Esophagus mucosa (tissue), 1 donor: ENCODE results near the gene SEC23A. TPM values are rescaled to one million over a fixed set of nuclear protein-coding genes. Genes with fewer than 3 reads are reported as not detected.
"Not testable (repeated sequence)": the region's sequence is repeated elsewhere in the genome, so short reads cannot be mapped to it uniquely, and the experiment has no call there.

Experiments
- ATAC-seq: fragments of 200-7000 bp; cut with Tn5 transposase; one replicate; pipeline ENCODE4 v1.9.1; 2020
- total RNA-seq: library from RNA; stranded (reverse); gene quantifications from one replicate; pipeline ENCODE4 v1.2.4, GENCODE V29; 2023
- donor health status: DM: yes; HTN: yes; CAD: no.

The SEC23A gene
- total RNA-seq, 1 donor from 2014 or later, result 23.3 TPM

GRCh38 chr14:39029789-39030188 is 73.2 kb downstream of the SEC23A start:
- ATAC-seq, result no peak

- no peak for ATAC-seq
Observed at GRCh38 chr14:39028620-39029019, 74.4 kb downstream of the SEC23A start.

DNA sequence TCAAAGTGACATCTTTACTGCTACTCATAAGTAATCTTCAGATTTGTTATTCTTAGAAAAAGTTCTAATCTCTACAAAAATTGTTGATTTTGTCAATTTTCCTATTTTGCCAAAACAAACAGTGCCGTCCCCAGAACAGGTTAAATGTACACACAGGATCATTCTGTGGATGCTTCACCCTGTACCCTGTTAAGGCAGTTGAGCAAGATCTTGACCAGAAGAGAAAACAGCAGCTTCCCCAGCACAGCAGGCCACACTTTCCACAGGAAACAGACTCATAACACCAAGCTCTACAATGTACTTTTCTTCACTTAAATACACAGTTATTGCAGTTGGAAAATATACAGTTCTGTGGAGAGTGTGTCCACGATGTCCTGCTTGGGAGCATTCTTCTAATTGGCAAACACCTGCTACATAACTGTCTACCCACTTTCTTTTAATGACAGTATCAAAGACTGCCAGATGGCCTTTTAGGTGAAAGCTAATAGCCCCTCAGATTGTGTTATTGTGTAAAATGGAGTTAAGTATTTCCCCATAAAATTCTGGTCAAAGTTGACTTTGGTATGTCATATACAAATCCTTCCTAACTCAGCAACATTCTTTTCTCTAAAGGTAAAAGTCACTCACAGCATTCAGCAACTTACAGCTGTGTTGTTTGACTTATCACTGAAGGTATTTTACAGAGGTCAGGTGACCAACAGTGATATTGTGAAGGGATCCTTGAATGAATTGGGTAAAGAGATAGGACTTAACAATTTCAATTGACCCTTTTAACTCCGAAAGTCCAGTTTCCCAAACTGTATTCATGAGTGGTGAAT is 77.0 kb downstream of the SEC23A start:
- no peak for ATAC-seq

DNA sequence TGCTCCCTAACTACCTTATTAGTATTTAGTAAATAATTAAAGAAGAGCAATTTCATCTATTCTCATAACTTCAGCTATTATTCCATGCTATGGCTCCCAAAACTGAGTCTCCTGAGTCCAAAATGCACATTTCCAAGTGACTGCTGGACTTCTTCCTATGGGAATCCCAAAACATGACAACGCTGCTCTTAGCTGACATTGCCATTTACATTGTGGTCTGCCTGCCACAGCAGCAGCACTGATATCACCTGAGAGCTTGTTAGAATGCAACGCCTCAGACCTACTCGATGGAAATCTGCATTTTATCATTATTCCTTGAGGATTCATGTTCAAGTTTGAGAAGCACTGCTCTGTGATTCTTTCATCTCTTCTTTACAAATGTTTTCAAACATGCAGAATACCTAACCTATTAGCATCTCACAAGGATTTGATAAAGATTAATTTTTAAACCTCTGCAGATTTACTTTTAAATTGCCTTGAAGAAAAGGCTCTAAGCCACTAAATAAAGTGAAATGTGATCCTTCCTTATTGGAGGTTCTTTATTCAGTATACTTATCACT is 77.7 kb downstream of the SEC23A start:
- no peak for ATAC-seq

- ATAC-seq, result no peak
Observed at GRCh38 chr14:39023939-39024871, 78.8 kb downstream of the SEC23A start.

DNA sequence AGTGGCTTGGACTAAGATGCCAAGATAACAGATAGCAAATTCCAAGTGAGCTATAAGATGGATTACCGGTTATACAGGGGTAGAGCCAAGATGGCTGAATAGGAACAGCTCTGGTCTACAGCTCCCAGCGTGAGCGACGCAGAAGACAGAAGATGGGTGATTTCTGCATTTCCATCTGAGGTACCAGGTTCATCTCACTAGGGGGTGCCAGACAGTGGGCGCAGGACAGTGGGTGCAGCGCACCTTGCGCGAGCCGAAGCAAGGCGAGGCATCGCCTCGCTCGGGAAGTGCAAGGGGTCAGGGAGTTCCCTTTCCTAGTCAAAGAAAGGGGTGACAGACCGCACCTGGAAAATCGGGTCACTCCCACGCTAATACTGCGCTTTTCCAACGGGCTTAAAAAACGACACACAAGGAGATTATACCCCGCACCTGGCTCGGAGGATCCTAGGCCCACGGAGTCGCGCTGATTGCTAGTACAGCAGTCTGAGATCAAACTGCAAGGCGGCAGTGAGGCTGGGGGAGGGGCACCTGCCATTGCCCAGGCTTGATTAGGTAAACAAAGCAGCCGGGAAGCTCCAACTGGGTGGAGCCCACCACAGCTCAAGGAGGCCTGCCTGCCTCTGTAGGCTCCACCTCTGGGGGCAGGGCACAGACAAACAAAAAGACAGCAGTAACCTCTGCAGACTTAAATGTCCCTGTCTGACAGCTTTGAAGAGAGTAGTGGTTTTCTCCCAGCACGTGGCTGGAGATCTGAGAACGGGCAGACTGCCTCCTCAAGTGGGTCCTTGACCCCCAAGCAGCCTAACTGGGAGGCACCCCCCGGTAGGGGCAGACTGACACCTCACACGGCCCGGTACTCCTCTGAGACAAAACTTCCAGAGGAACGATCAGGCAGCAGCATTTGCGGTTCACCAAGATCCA is 85.7 kb downstream of the SEC23A start:
- ATAC-seq, result not testable (repeated sequence)

DNA sequence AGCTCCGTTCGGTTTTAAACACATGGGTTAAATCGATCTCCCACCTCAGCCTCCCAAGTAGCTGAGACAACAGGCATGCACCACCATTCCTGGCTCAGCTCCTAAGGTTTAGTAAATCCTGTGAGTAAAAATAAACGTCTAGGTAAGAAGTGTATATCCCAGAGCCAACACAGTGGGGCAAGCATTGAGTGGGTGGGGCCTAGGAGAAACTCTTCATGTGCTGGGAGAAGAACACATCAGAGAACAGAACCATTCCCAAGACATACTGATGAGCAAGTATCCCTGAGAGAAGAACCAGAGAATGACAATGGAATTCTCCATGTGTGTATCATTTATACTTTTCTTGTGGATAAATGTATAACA is 86.3 kb downstream of the SEC23A start:
- no peak for ATAC-seq

DNA sequence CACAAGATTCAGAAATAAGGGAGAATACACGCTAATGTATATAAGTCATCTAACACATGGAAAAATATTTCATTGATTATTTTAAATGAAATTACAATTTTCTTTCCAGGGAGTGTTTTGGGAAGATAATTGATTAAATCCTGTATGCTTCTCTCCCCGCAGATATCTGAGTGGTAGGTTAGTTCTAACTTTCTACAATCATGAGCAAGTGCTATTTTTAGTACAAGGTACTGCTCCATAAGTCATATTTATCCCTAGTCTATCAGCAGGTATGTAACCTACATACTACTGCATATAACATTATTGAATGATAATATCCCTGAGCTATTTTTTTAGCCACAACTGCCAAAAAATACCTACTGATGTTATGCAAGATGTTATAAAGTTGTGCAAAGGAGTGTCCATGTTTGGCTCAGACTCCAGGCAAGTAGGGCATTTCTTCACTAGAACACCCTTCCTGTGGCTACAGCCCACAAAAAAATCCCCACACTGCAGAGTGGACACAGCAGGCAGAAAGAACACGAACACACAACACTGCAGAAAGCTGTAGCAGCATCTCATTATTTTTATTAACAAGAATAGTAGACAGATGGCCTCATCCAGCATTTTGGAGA is 87.0 kb downstream of the SEC23A start:
- no peak for ATAC-seq

- no peak for ATAC-seq
Observed at GRCh38 chr14:39015360-39015961, 87.6 kb downstream of the SEC23A start.

GRCh38 chr14:39014460-39014859 is 88.6 kb downstream of the SEC23A start:
- no peak for ATAC-seq

DNA sequence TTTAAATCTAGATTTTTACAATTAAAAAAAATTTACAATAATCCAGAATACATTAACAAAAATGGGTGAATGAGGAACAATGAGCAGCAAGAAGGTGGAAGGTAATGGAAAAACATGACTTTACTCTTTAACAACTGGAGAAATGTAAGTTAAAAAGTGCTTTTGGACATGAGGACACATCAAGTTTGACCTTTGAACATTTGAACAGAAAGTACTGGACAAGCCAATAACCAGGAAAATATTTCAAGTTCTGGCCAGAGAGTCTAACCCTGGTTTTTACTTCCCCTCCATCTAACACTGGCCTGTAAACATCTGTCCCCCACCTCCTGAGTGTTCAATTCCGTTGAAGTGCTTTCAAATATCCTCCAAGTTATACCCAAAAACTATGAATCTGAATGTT is 94.1 kb downstream of the SEC23A start:
- not testable (repeated sequence) for ATAC-seq

DNA sequence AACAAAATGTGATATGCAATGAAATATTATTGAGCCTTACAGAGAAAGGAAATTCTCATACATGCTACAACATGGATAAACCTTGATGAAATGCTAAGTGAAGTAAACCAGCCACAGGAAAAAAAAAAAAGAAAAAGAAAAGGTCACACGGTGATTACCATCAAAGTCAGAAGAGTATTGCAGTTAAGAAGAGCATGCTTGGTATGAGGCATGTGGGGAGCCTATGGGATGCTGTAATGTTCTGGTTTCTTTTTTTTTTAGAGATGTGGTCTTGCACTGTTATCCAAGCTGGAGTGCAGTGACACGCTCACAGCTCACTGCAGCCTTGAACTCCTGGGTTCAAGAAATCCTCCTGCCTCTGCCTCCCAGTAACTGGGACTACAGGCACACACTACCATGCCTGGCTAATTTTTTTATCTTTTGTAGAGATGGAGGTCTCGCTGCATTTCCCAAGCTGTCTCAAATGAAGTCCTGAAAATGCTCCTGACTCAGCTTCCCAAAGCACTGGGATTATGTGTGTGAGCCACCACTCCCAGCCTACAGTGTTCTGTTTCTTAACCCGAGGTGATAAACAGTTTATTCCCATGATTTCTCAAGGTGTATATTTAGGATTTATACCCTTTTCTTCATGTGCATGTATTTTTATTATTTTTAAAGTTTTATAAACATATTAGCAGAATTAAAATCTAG is 96.2 kb downstream of the SEC23A start:
- no peak for ATAC-seq

GRCh38 chr14:39005044-39005880 is 97.8 kb downstream of the SEC23A start:
- ATAC-seq, result no peak

DNA sequence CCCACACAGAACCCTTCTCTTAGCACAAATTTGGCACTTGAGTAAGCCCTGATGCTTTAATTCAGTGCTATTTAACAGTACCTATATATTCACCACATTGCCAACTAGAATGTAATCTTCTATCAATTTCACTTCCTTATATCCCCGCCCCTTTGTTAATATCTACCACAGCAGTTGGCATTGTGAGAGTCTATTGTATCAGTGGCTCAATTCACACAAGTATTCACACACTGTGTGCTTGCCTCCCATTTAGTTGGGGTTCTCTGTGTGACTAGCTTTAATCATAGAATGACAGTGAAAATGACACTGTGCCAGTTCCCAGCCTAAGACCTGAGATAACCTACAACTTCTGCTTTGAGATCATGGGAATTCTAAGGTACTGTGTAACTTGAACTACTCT is 103.1 kb downstream of the SEC23A start:
- no peak for ATAC-seq

DNA sequence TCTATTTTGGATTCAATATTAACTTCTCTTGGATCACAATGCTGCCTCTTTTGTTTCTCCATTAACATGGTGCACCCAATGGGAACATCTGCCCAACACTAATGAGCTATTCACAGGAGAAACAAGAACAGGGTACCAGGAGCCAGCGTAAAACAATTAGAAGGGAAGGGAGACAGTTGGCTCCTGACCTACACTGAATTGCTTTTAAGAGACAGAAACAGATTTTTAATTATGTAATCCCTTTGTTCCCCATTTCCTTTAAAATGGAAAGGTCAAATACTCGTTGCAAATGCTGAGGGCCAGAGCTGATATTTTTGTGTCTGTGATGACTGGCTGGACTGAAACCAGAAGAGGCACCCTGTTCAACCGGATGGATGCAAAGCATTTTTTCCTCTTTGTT is 108.3 kb downstream of the SEC23A start:
- no peak for ATAC-seq

- no peak for ATAC-seq
Observed at GRCh38 chr14:38993981-38994380, 109.1 kb downstream of the SEC23A start.

DNA sequence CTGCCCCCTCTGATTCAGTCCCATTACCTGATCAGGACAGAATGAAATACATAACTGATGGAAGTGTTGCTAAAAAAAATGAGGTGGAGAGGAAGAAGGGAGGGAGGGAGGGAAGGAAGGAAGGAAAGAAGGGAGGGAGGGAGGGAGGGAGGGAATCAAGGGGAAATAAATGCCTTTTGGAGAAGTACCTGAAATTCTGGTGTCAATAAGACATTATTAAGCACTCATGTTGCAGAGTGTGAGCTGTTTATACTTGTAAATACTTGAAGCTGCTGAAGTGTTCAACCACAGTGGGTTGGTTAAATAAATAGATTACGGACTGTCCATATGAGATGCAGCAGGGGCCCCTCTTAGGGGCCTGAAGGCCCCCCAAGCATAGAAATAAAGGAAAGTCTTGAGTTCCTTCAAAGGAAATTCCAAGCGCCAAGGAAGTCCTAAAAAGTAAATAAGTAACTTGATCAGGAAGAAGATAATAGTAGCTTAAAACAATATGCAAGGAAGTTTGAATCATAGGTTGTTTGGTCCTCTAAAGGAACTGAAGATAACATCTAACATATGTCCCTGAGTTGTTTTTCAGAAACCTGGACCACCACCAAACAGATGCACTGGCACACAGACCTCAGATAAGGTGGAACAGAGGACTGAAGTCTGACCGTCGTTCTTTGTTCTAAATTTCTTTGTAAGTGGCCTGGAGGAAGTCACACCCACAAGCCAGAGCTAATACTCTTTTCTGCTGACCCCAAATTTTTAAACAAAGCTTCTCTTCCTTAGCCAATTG is 110.8 kb downstream of the SEC23A start:
- no peak for ATAC-seq

- ATAC-seq, result no peak
Observed at GRCh38 chr14:38991299-38991698, 111.7 kb downstream of the SEC23A start.
